Activated CD4-positive, alpha-beta T cell treated with anti-CD3 and anti-CD28 coated beads, Interleukin-2, amount 10 ng/mL, durations not matched to agents 7 days and 5 days (primary cell): ENCODE results near the gene TTYH1. TPM values are rescaled to one million over a fixed set of nuclear protein-coding genes. Genes with fewer than 3 reads are reported as not detected.
"Not testable (repeated sequence)": the region's sequence is repeated elsewhere in the genome, so short reads cannot be mapped to it uniquely, and the experiment has no call there.

ENCODE experiments used
- CTCF ChIA-PET: fragments of 350-600 bp; sonication (Branson Sonifier 250); formaldehyde crosslinking; loops from one replicate; lab custom pipeline; 2021; ENCODE audit warnings: antibody characterized with exemption; lab: Charles Lee
- POLR2A ChIA-PET: fragments of 350-600 bp; sonication (Branson Sonifier 250); formaldehyde crosslinking; loops from one replicate; lab custom pipeline; 2021; ENCODE audit warnings: antibody characterized with exemption; lab: Charles Lee
- DNase-seq: peaks from one replicate; pipeline ENCODE4 v3.0.0-alpha.2; 2020
- H3K27ac Mint-ChIP-seq: one replicate; pipeline ENCODE4 v1.8.0; 2021; ENCODE audit warnings: mild to moderate bottlenecking, moderate library complexity, mixed read lengths
- H3K27me3 Mint-ChIP-seq: one replicate; pipeline ENCODE4 v1.8.0; 2021; ENCODE audit warnings: mixed read lengths
- H3K36me3 Mint-ChIP-seq: one replicate; pipeline ENCODE4 v1.8.0; 2021; ENCODE audit warnings: low read depth, mixed read lengths
- H3K4me1 Mint-ChIP-seq: one replicate; pipeline ENCODE4 v1.8.0; 2021; ENCODE audit warnings: mixed read lengths
- H3K4me3 Mint-ChIP-seq: one replicate; pipeline ENCODE4 v1.8.0; 2021; ENCODE audit warnings: mild to moderate bottlenecking, moderate library complexity, mixed read lengths
- H3K9me3 Mint-ChIP-seq: one replicate; pipeline ENCODE4 v1.8.0; 2021; ENCODE audit warnings: mixed read lengths
- total RNA-seq, 2 experiments: library from RNA; stranded (reverse); gene quantifications; one replicate each; pipeline ENCODE4 v1.2.3, GENCODE V29; 2021

TTYH1 gene
- total RNA-seq = 1 to 10 TPM in 1 of 2 experiments, under 1 TPM in 1; 0.72 to 1.2 TPM

DNA sequence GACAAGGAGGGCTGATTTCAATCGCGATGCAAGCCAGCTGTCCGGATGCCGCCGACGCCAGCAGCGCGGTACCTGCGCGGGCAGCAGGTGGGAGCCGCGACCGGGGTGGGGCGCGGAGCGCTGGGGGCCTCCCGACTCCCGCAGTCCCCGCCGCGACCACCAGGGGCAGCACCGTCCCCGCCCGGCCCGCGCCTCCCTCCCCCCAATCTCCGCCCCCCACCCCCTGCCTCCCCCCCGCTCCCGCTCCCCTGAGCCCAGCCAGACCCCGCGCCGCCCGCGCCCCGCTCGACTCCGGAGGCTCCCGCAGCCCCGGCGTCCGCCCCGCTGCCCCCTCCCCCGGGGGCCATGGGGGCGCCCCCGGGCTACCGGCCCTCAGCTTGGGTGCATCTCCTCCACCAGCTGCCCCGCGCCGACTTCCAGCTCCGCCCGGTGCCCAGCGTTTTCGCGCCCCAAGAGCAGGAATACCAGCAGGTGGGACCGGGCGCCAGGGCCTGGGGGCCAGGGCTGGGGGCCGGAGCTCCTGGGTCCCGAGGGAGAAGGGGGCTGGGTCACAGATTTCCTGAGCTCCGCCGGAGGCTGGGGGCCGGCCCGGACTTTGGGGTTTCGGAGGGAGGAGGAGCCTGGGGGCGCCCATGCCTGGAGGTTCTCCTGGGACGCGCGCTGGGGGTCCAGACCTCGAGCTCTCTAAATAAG is at the start of gene TTYH1:
Gene TTYH1 (plus strand): TSS at position 257 of the 693 bp plus-strand sequence. CDS start 89 bp downstream, at position 346.
- no peaks in the 10 kb centered on the region for H3K36me3 Mint-ChIP-seq
- H3K4me1 Mint-ChIP-seq = peaks cover 15% of the 10 kb centered on the region
- no peak for DNase-seq
- peak within 1 kb of the TSS; percentile 31 for H3K27ac Mint-ChIP-seq
- POLR2A ChIA-PET = no interaction called here
- CTCF ChIA-PET = interaction anchor here (1.0 to 1.4 kb wide), 2 partner anchors 19 to 24 kb away, joined by 3 to 4 read pairs; no protein-coding TSS in a partner anchor
- H3K27me3 Mint-ChIP-seq = peaks cover 37% of the 10 kb centered on the region
- peaks cover 4% of the 10 kb centered on the region for H3K9me3 Mint-ChIP-seq
- no peak within 1 kb of the TSS for H3K4me3 Mint-ChIP-seq

DNA sequence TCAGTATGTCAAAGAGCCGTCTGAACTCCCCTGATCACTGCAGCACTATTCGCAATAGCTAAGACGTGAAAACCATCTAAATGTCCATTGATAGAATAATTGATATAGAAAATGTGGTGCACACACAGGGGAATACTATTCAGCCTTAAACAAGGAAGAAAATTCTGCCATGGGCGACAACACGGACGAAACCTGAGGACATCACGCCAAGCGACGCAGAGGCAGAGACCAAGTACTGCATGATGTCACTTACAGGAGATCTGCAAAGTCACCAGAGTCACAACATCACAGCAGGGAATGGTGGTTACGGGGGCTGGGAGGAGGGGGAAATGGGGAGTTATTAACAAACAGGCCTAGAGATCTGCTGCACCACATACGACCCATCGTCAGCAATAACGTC is 49.5 kb upstream of the TTYH1 start:
- H3K27me3 Mint-ChIP-seq = peaks cover 18% of the 10 kb centered on the region
- DNase-seq, POLR2A ChIA-PET, H3K9me3 Mint-ChIP-seq, H3K27ac Mint-ChIP-seq, H3K4me3 Mint-ChIP-seq: not testable (repeated sequence)
- CTCF ChIA-PET = interaction anchor here (0.9 kb wide), 1 partner anchor 25 kb away, joined by 4 read pairs; no protein-coding TSS in a partner anchor
- H3K4me1 Mint-ChIP-seq = peaks cover 67% of the 10 kb centered on the region
- H3K36me3 Mint-ChIP-seq = peaks cover 36% of the 10 kb centered on the region

DNA sequence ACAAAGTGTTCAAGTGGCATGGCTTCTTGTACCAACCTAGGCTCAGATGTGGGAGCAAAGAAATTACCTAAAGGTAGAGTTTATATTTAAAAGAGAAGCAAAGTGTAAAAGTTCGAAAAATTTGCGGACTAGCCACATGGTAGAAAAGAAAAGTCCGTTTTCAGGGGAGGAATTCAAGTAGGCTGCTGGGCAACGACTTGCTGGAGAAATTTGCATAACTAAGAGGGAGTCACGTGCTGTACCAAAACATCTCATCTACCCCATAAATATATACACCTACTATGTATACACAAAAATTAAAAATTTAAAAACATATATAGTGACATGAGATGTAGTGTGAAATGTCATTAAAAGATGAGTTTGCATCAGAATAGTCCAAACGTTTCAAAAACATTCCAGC is 48.5 kb upstream of the TTYH1 start:
- ChIA-PET POLR2A (no interaction called here), CTCF (no interaction called here)
- peaks cover 65% of the 10 kb centered on the region for H3K4me1 Mint-ChIP-seq
- no peak overlapping the region for H3K4me3 Mint-ChIP-seq
- H3K9me3 Mint-ChIP-seq = no peaks in the 10 kb centered on the region
- no peak for DNase-seq
- H3K27me3 Mint-ChIP-seq = peaks cover 23% of the 10 kb centered on the region
- peaks cover 30% of the 10 kb centered on the region for H3K36me3 Mint-ChIP-seq
- H3K27ac Mint-ChIP-seq = no peak overlapping the region

DNA sequence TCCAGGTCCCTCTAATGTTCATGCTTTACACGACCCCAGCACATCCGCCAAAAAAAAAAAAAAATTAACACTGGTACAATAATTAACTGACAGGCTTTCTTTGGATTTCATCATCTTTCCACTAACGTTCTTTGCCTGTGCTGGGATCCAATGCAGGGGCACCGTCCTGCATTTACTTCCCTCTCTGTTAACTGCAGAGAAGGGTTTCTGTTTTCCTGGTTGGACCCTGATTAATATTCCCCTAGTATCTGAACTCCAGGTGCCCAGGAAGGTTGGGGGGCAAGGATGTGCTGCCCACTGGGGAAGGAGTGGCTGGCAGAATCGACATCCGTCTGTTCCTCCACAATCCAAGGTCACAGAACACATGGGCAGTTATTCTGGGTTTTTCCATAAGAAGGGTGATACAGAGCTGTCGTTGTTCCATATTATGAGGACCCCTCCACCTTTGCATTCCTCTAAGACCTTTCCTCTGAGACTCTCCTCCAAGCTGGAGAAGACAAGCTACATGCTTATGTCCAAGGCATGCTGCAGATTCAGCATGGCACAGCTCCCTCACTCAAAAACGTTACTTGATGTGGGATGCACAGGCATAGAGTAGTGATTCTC is 46.1 kb upstream of the TTYH1 start:
- Mint-ChIP-seq H3K27me3 (peaks cover 28% of the 10 kb centered on the region), H3K27ac (peak overlapping the region; percentile 25), H3K9me3 (no peaks in the 10 kb centered on the region), H3K4me3 (peak overlapping the region; percentile 67), H3K4me1 (peaks cover 61% of the 10 kb centered on the region), H3K36me3 (peaks cover 14% of the 10 kb centered on the region)
- POLR2A ChIA-PET = no interaction called here
- no peak for DNase-seq
- CTCF ChIA-PET = interaction anchor here (1.3 kb wide), 1 partner anchor 18 kb away, joined by 4 read pairs; no protein-coding TSS in a partner anchor

DNA sequence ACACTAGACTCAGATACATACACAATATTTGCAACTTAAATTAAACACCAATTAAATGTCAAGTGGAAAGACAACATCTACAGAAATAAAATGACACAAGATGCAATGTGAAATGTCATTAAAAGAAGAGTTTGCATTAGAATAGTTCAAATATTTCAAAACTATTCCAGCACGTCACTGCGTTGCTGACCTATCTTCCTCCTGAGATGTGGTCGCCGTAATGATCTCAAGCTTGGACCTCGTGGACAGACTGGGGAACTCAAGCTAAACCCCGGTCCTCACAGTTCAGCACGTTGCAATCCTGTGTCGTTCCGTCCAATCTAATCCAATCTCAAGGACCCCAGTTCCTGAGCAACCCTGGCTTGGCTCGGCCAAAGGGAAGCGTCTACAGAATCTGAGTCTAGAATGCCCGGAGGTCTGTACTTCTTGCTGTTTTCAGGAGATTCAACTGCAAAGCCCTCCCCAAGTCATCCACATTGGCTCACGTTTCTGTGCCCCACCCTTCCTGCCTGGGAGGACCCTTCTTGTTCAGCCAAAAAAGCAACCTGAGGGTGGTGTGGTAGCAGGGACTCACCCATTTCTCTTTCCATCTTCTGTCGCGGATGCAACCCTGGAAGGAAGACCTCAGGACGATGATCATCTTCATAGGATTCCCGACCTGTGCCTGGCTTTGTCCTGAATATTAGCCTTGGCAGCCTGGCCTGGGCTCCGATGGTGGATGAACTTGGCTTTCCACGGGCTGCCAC is 45.4 kb upstream of the TTYH1 start:
- H3K9me3 Mint-ChIP-seq = not testable (repeated sequence)
- CTCF ChIA-PET = interaction anchor here (0.6 to 1.3 kb wide), 3 partner anchors 17 to 104 kb away, joined by 3 to 4 read pairs (median 4); no protein-coding TSS in a partner anchor

DNA sequence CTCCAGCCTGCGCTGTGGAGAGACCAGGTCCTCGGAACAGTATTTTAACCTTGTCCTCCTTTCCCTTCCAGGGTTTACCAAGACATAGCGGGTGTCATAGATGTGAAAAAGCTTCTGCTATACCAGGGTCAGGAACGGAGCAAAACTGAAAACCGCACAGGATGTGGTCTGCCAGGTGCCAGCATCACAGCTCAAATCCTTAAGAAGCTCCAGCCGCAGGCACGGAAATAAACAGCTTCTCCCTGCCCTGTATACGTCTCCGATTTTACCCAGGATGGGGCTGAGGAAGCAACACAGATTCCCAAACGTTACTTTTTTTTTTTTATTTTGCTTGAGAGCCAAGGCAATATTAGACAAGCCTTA is 44.8 kb upstream of the TTYH1 start:
- Mint-ChIP-seq H3K4me3 (peak overlapping the region; percentile 67), H3K4me1 (peaks cover 61% of the 10 kb centered on the region), H3K27ac (peak overlapping the region; percentile 88), H3K27me3 (peaks cover 36% of the 10 kb centered on the region)
- H3K9me3 Mint-ChIP-seq, POLR2A ChIA-PET, H3K36me3 Mint-ChIP-seq: not testable (repeated sequence)
- CTCF ChIA-PET = interaction anchor here (0.6 to 0.7 kb wide), 2 partner anchors 41 to 104 kb away, joined by 3 to 4 read pairs; no protein-coding TSS in a partner anchor
- peak; percentile 68 for DNase-seq

More for the DNA sequence above, 45.4 kb upstream of the TTYH1 start:
- DNase-seq, POLR2A ChIA-PET, H3K36me3 Mint-ChIP-seq: not testable (repeated sequence)
- Mint-ChIP-seq H3K4me3 (peak overlapping the region; percentile 67), H3K27me3 (peaks cover 30% of the 10 kb centered on the region), H3K27ac (peak overlapping the region; percentile 88), H3K4me1 (peaks cover 61% of the 10 kb centered on the region)

DNA sequence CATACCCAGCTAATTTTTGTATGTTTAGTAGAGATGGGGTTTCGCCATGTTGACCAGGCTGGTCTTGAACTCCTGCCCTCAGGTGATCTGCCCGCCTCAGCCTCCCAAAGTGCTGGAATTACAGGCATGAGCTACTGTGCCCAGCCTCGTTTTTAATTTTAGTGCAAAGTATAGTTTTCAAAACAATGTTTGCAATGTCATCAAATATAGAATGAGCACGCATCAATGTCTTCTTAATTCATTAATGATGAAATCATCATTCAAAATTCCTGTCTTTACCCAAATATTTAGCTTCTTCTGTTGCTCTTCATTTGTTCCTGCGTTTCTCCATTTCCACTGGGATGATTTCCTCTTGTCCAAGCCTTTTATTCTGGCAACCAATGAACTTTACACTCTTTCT is 43.8 kb upstream of the TTYH1 start:
- Mint-ChIP-seq H3K27me3 (peaks cover 36% of the 10 kb centered on the region), H3K4me1 (peaks cover 65% of the 10 kb centered on the region)
- H3K27ac Mint-ChIP-seq, H3K4me3 Mint-ChIP-seq, POLR2A ChIA-PET, DNase-seq, H3K9me3 Mint-ChIP-seq, H3K36me3 Mint-ChIP-seq: not testable (repeated sequence)
- CTCF ChIA-PET = interaction anchor here (0.6 kb wide), 1 partner anchor 1065 kb away, joined by 3 read pairs; no protein-coding TSS in a partner anchor

DNA sequence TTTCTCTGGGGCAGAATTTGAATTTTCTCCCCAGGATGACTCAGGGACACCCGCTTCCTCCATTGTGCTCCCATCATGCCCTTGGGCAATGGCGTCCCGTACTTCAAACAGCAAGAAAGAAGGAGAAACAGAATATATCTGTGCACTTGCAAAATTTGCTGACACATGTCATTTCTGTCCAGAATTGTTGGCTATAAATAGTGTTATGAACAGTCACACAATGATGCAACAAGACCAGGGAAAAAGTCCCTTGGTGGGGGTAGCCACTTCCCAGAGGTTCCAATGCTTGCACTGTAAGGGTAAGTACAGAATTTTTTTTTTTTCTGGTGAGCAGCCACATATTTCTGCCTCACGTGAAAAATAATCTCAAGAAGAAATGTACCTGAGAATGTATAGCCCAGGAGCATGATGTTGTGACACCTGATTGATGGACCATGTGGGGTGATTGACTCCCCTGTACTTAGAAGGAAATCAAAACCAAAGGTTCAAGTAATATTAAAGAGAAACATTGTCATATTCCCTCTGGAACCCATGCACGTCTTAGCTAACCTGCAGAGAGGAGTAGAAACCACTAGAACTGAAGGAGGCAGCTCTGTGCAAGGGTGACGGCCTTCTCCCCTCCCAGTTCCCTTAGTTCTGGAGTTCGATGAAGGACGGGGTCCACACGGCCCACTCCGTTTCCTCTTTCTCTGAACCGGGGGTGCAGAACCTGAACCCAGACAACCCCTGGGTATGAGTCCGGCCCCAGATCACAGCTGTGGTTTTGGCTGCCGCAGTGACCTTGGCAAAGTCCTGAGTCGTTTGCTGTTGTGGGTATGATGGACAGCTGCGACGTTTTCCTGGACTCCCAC is 41.3 kb upstream of the TTYH1 start:
- H3K27me3 Mint-ChIP-seq = peaks cover 37% of the 10 kb centered on the region
- ChIA-PET POLR2A (no interaction called here), CTCF (interaction anchor here (0.5 to 2.3 kb wide), 2 partner anchors 17 to 185 kb away, joined by 3 to 7 read pairs; partner anchors contain the start of gene MBOAT7)
- no peak overlapping the region for H3K27ac Mint-ChIP-seq
- peaks cover 4% of the 10 kb centered on the region for H3K36me3 Mint-ChIP-seq
- H3K4me1 Mint-ChIP-seq = peaks cover 78% of the 10 kb centered on the region
- no peak for DNase-seq
- H3K4me3 Mint-ChIP-seq = no peak overlapping the region
- H3K9me3 Mint-ChIP-seq = peaks cover 3% of the 10 kb centered on the region

DNA sequence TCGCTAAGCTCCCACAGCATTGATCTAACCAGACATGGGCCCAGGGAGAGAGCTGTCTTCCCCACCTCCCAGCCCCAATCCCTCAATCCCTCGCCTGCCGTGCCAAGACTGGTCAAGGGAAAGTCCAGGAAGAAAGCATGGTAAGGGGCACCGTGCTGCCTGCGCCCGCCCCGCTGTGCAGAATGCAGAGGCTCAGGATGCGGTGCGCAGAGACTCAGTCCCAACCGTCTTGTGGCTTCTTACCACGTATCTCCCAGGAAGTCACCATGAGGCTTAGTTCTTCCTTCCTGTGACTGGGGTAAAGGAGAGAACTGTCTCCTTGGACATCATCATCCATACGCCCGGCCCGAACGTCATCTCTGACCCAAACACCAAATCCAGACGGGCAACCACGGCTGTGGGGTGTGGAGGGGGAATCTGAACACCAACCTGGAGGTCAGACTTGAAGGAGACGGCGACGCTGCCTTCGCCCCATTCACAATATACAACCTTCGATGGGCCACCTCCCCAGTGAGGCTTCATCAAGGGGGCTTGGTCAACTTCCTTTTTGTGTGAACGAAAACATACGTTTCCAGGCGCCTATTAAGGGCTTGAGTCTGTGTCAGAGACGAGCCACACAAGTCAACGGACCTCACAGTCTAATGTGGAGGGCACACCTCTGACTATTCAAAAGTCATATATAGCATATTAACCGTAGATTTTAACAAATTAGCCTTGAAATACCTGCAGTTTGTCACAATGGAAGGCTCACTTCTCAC is 39.9 kb upstream of the TTYH1 start:
- DNase-seq, H3K36me3 Mint-ChIP-seq, POLR2A ChIA-PET, H3K9me3 Mint-ChIP-seq: not testable (repeated sequence)
- CTCF ChIA-PET = interaction anchor here (1.2 kb wide), 1 partner anchor 13 kb away, joined by 4 read pairs; no protein-coding TSS in a partner anchor
- Mint-ChIP-seq H3K4me3 (peak overlapping the region; percentile 32), H3K27ac (peak overlapping the region; percentile 68), H3K4me1 (peaks cover 77% of the 10 kb centered on the region), H3K27me3 (peaks cover 41% of the 10 kb centered on the region)

DNA sequence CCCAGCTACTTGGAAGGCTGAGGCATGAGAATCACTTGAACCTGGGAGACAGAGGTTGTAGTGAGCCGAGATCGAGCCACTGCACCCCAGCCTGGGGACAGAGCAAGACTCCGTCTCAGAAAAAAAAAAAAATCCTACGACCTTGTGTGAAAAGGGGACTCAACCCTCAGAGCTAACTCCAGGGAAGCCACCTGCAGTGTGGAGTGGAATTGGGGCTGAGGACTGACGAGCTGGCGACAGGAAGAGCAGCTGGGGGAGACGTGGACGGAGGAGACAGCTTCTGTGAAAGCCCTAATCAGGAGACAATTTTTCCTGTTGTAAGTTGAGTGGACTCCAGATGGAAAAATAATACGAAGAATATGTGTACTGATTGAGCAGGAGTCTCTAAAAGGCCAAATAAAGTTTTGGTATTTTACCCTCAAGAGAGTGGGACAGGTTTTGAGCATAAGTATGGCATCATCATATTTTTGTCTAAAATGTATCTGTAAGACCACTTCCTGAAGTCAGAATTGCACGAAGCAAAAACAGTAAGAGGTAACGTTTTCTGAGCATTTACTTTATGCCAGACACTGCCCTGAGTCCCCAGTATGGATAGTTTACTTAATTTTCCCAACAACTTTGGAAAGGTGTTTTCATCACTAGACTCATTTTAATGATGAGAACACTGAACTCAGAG is 38.5 kb upstream of the TTYH1 start:
- POLR2A ChIA-PET = no interaction called here
- Mint-ChIP-seq H3K27me3 (peaks cover 46% of the 10 kb centered on the region), H3K9me3 (peaks cover 14% of the 10 kb centered on the region), H3K27ac (peak overlapping the region; percentile 73), H3K4me1 (peaks cover 72% of the 10 kb centered on the region), H3K36me3 (peaks cover 10% of the 10 kb centered on the region), H3K4me3 (peak overlapping the region; percentile 25)
- CTCF ChIA-PET = interaction anchor here (0.9 to 1.2 kb wide), 3 partner anchors 12 to 22 kb away, joined by 3 to 4 read pairs (median 3); no protein-coding TSS in a partner anchor
- DNase-seq = no peak

DNA sequence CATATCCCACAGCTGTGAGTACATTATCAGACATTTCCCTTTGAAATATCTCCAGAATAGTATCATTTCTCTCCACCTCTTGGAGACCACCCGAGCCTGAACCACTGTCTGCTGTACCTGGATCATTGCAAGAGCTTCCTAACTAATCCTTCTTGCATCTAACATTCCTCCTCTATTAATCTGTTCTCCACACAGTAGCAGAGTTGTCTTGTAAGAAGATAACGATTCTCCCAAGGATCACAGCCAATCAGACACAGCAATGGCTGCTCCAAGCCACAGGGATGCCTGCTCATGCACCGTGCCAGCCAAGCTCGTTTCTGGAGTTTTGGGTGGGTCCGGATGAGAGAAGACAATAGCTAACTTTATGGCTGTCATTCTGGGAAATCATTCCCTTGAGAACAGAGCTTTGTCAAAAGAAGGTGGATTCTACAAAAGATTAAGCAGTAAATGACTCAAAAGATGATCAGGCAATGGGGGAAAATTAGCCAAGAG is 36.0 kb upstream of the TTYH1 start:
- Mint-ChIP-seq H3K9me3 (peaks cover 14% of the 10 kb centered on the region), H3K36me3 (peaks cover 10% of the 10 kb centered on the region), H3K27me3 (peaks cover 45% of the 10 kb centered on the region), H3K27ac (peak overlapping the region; percentile 65), H3K4me1 (peaks cover 61% of the 10 kb centered on the region), H3K4me3 (peak overlapping the region; percentile 6)
- CTCF ChIA-PET = interaction anchor here (0.7 to 1.4 kb wide), 2 partner anchors 10 to 55 kb away, joined by 3 to 4 read pairs; no protein-coding TSS in a partner anchor
- DNase-seq = no peak
- POLR2A ChIA-PET = no interaction called here
